SK-N-MC (cell line): Measurements from ENCODE around the gene TMEM270.

Experiments used
- DNase-seq: peaks from one replicate; pipeline ENCODE4 v3.0.0-alpha.2; 2011; ENCODE audit warnings: low read depth, low spot score
- H3K27ac ChIP-seq: fragments of 200-600 bp; sonication (generic); 2 replicates; pipeline ENCODE4 v1.5.1; 2016; ENCODE audit warnings: mixed run types
- H3K36me3 ChIP-seq: fragments of 200-600 bp; sonication (generic); 2 replicates; pipeline ENCODE4 v1.6.1; 2017; ENCODE audit warnings: antibody characterized with exemption, low read length, mixed read lengths; ENCODE audit not compliant: insufficient read depth
- H3K4me3 ChIP-seq: fragments of 200-600 bp; sonication (generic); 2 replicates; pipeline ENCODE4 v1.5.1; 2016
- H3K9ac ChIP-seq: fragments of 200-600 bp; sonication (generic); 2 replicates; pipeline ENCODE4 v1.8.0; 2017; ENCODE audit warnings: mixed run types, mixed read lengths; ENCODE audit not compliant: insufficient read length
- H3K9me3 ChIP-seq: fragments of 200-600 bp; sonication (generic); 2 replicates; pipeline ENCODE4 v1.6.1; 2017; ENCODE audit warnings: low read depth, mild to moderate bottlenecking, antibody characterized with exemption, low read length, moderate library complexity, mixed read lengths
- EZH2 ChIP-seq: fragments of 200-600 bp; sonication (generic); IDR thresholded peaks from one replicate; pipeline ENCODE4 v1.6.1; 2017; ENCODE audit warnings: antibody characterized with exemption
- FOXP2 ChIP-seq: optimal IDR thresholded peaks from 2 replicates; pipeline ENCODE3; 2011; ENCODE audit warnings: mild to moderate bottlenecking, moderate library complexity; ENCODE audit not compliant: insufficient read depth; ENCODE audit errors: extremely low read length, control extremely low read depth
- POLR2AphosphoS5 ChIP-seq: IDR thresholded peaks from 2 replicates; pipeline ENCODE4 v1.6.1; 2012; ENCODE audit warnings: mild to moderate bottlenecking, low read depth, low read length, borderline replicate concordance

The TMEM270 gene

GRCh38 chr7:73823257-73823656 lies 37.7 kb upstream of the TMEM270 start:
- H3K9ac ChIP-seq = no peak overlapping the region
- H3K27ac ChIP-seq = no peak overlapping the region

GRCh38 chr7:73823873-73824592 lies 36.9 kb upstream of the TMEM270 start:
- H3K9ac ChIP-seq = no peak overlapping the region
- no peak overlapping the region for H3K4me3 ChIP-seq
- TF ChIP-seq EZH2 = no peak
- no peak for TF ChIP-seq POLR2AphosphoS5
- no peak for TF ChIP-seq FOXP2
- no peak for DNase-seq
- H3K27ac ChIP-seq = no peak overlapping the region
- no peaks in the 10 kb centered on the region for H3K9me3 ChIP-seq
- H3K36me3 ChIP-seq = no peaks in the 10 kb centered on the region

More at GRCh38 chr7:73823257-73823656, 37.7 kb upstream of the TMEM270 start:
- no peak for DNase-seq
- Histone ChIP-seq H3K36me3 (no peaks in the 10 kb centered on the region), H3K9me3 (no peaks in the 10 kb centered on the region), H3K4me3 (no peak overlapping the region)
- TF ChIP-seq EZH2 (no peak), POLR2AphosphoS5 (no peak), FOXP2 (no peak)

- Histone ChIP-seq H3K36me3 (no peaks in the 10 kb centered on the region), H3K27ac (no peak overlapping the region), H3K9ac (no peak overlapping the region), H3K4me3 (no peak overlapping the region), H3K9me3 (no peaks in the 10 kb centered on the region)
- no peak for DNase-seq
- TF ChIP-seq EZH2 = no peak
These were observed 36.0 kb upstream of the TMEM270 start for GRCh38 chr7:73824986-73825385.

GRCh38 chr7:73827567-73828106 lies 33.3 kb upstream of the TMEM270 start:
- Histone ChIP-seq H3K27ac (no peak overlapping the region), H3K9me3 (no peaks in the 10 kb centered on the region), H3K36me3 (no peaks in the 10 kb centered on the region), H3K9ac (no peak overlapping the region), H3K4me3 (no peak overlapping the region)
- DNase-seq = no peak
- no peak for TF ChIP-seq FOXP2
- no peak for TF ChIP-seq POLR2AphosphoS5
- no peak for TF ChIP-seq EZH2

GRCh38 chr7:73828107-73828803 lies 32.7 kb upstream of the TMEM270 start:
- TF ChIP-seq EZH2 (no peak), POLR2AphosphoS5 (no peak), FOXP2 (no peak)
- Histone ChIP-seq H3K4me3 (no peak overlapping the region), H3K9ac (no peak overlapping the region), H3K9me3 (no peaks in the 10 kb centered on the region), H3K27ac (no peak overlapping the region), H3K36me3 (no peaks in the 10 kb centered on the region)
- DNase-seq = no peak

GRCh38 chr7:73828972-73829371 lies 32.0 kb upstream of the TMEM270 start:
- Histone ChIP-seq H3K9ac (no peak overlapping the region), H3K27ac (no peak overlapping the region), H3K36me3 (no peaks in the 10 kb centered on the region), H3K4me3 (no peak overlapping the region), H3K9me3 (no peaks in the 10 kb centered on the region)
- DNase-seq = no peak
- TF ChIP-seq EZH2 = no peak
- TF ChIP-seq FOXP2 = no peak
- TF ChIP-seq POLR2AphosphoS5 = no peak

- Histone ChIP-seq H3K9ac (no peak overlapping the region), H3K9me3 (no peaks in the 10 kb centered on the region), H3K4me3 (no peak overlapping the region), H3K36me3 (no peaks in the 10 kb centered on the region), H3K27ac (no peak overlapping the region)
- no peak for TF ChIP-seq FOXP2
- TF ChIP-seq EZH2 = no peak
- TF ChIP-seq POLR2AphosphoS5 = no peak
- DNase-seq = no peak
These were observed 31.5 kb upstream of the TMEM270 start for GRCh38 chr7:73829505-73829904.

- TF ChIP-seq POLR2AphosphoS5 (no peak), FOXP2 (no peak), EZH2 (no peak)
- Histone ChIP-seq H3K36me3 (no peaks in the 10 kb centered on the region), H3K4me3 (no peak overlapping the region), H3K27ac (no peak overlapping the region), H3K9me3 (no peaks in the 10 kb centered on the region), H3K9ac (no peak overlapping the region)
- no peak for DNase-seq
These were observed 30.9 kb upstream of the TMEM270 start for GRCh38 chr7:73829921-73830680.
